ENCODE data around the gene GDI1. TPM values are rescaled to one million over a fixed set of nuclear protein-coding genes. Genes with fewer than 3 reads are reported as not detected.

The GDI1 gene
- total and polyA plus RNA-seq, 9 of the 15 experiments (the other 6 are each of a cell fraction or from before 2014, with no cell fraction given), result 0.97 to 82.6 (median 37.5) TPM

GRCh38 chrX:154403192-154403591 is 33.8 kb upstream of the GDI1 start (continued):
- TF ChIP-seq DDX20 (tag; IDR thresholded peaks at IDR 0.05; ENCODE audit: low read depth) (no peak), E2F6 (IDR thresholded peaks at IDR 0.05; ENCODE audit: borderline replicate concordance in 1 of 2, extremely low read depth in 1 of 2, insufficient read depth in 1 of 2, insufficient read length in 1 of 2, low read depth in 1 of 2, low read length in 1 of 2, poor library complexity in 1 of 2, severe bottlenecking in 1 of 2) (no peak), VEZF1 (CRISPR knock-in tag; IDR thresholded peaks at IDR 0.05) (no peak), HDAC1 (IDR thresholded peaks at IDR 0.05) (no peak), ZNF280B (CRISPR knock-in tag; IDR thresholded peaks at IDR 0.05) (no peak), ZNF639 (CRISPR knock-in tag; conservative IDR thresholded peaks at IDR 0.05 in 1 of 2, IDR thresholded peaks at IDR 0.05 in 1 of 2) (no peak), TAF1 (IDR thresholded peaks at IDR 0.05; ENCODE audit: control insufficient read depth, extremely low read depth, insufficient read depth, low read length, severe bottlenecking) (no peak), RAD21 (CRISPR knock-in tag; conservative IDR thresholded peaks at IDR 0.05 in 1 of 2, IDR thresholded peaks at IDR 0.05 in 1 of 2) (no peak), SMARCA5 (IDR thresholded peaks at IDR 0.05) (no peak), CBFA2T2 (conservative IDR thresholded peaks at IDR 0.05) (no peak), ZNF175 (CRISPR knock-in tag; IDR thresholded peaks at IDR 0.05; ENCODE audit: low read depth) (no peak)
